Liver (tissue), 9 donors: ENCODE measurements around the gene SLC22A12. TPM values are rescaled to one million over a fixed set of nuclear protein-coding genes. Genes with fewer than 3 reads are reported as not detected.

ENCODE experiments used
- DNase-seq: peaks from one replicate; pipeline ENCODE4 v3.0.0-alpha.2; 2017; ENCODE audit warnings: low spot score
- H3K27ac ChIP-seq, 2 donors: one replicate each; pipeline ENCODE4 v1.7.0; 2013; ENCODE audit warnings: inconsistent platforms in 2 of 2, low read length in 2 of 2, control low read depth in 1 of 2, low read depth in 1 of 2, mild to moderate bottlenecking in 1 of 2
- H3K27me3 ChIP-seq, 4 donors: one replicate each; pipeline versions ENCODE4 v1.6.1 to v1.7.0; 2013; ENCODE audit warnings: low read length in 3 of 4, inconsistent platforms in 1 of 4, mild to moderate bottlenecking in 1 of 4, moderate library complexity in 1 of 4; ENCODE audit not compliant: control insufficient read depth in 4 of 4, insufficient read depth in 4 of 4
- H3K36me3 ChIP-seq, 4 donors: one replicate each; pipeline versions ENCODE4 v1.6.1 to v1.7.0; 2013; ENCODE audit warnings: low read length in 3 of 4, mild to moderate bottlenecking in 3 of 4, low read depth in 1 of 4, moderate library complexity in 1 of 4; ENCODE audit not compliant: control insufficient read depth in 4 of 4, insufficient read depth in 3 of 4
- H3K4me1 ChIP-seq, 4 donors: one replicate each; pipeline versions ENCODE4 v1.6.1 to v1.7.0; 2013; ENCODE audit warnings: low read length in 3 of 4, mild to moderate bottlenecking in 3 of 4, moderate library complexity in 1 of 4; ENCODE audit not compliant: control insufficient read depth in 4 of 4, insufficient read depth in 4 of 4
- H3K4me3 ChIP-seq, 3 donors: one replicate each; pipeline versions ENCODE4 v1.6.1 to v1.7.0; 2013; ENCODE audit warnings: low read length in 3 of 3, control low read depth in 1 of 3, low read depth in 1 of 3, mild to moderate bottlenecking in 1 of 3
- H3K9ac ChIP-seq, 2 donors: one replicate each; pipeline ENCODE4 v1.7.0; 2013; ENCODE audit warnings: low read length in 2 of 2, mild to moderate bottlenecking in 2 of 2, moderate library complexity in 2 of 2, control low read depth in 1 of 2, low read depth in 1 of 2
- H3K9me3 ChIP-seq, 4 donors: one replicate each; pipeline versions ENCODE4 v1.6.1 to v1.7.0; 2013; ENCODE audit warnings: low read length in 3 of 4; ENCODE audit not compliant: control insufficient read depth in 4 of 4
- CTCF ChIP-seq: fragments of 150-350 bp; IDR thresholded peaks from 2 replicates; pipeline ENCODE4 v1.5.1; 2017; ENCODE audit warnings: improper control_type of control experiment, low read depth, low read length; ENCODE audit not compliant: missing input control
- FOXA1 ChIP-seq: IDR thresholded peaks from 2 replicates; pipeline ENCODE4 v1.6.1; 2016; ENCODE audit warnings: antibody characterized with exemption
- GABPA ChIP-seq, 2 donors: IDR thresholded peaks in 1 of 2; conservative IDR thresholded peaks in 1 of 2; 2 replicates each; pipeline ENCODE4 v1.6.1; 2016; ENCODE audit warnings: antibody characterized with exemption in 2 of 2, mild to moderate bottlenecking in 1 of 2, moderate library complexity in 1 of 2
- HNF4A ChIP-seq, 2 donors: conservative IDR thresholded peaks; 2 replicates each; pipeline ENCODE4 v1.6.1; 2016; ENCODE audit warnings: antibody characterized with exemption in 2 of 2, mild to moderate bottlenecking in 2 of 2
- JUND ChIP-seq, 2 donors: IDR thresholded peaks; 2 replicates each; pipeline ENCODE4 v1.6.1; 2016; ENCODE audit warnings: antibody characterized with exemption in 2 of 2
- MAX ChIP-seq: IDR thresholded peaks from 2 replicates; pipeline ENCODE4 v1.6.1; 2016; ENCODE audit warnings: antibody characterized with exemption
- REST ChIP-seq: IDR thresholded peaks from 2 replicates; pipeline ENCODE4 v1.6.1; 2016; ENCODE audit warnings: antibody characterized with exemption, mild to moderate bottlenecking
- RXRA ChIP-seq, 2 donors: IDR thresholded peaks; 2 replicates each; pipeline ENCODE4 v1.6.1; 2017 to 2018; ENCODE audit warnings: antibody characterized with exemption in 2 of 2, mild to moderate bottlenecking in 1 of 2
- SP1 ChIP-seq: IDR thresholded peaks from 2 replicates; pipeline ENCODE4 v1.6.1; 2018; ENCODE audit warnings: antibody characterized with exemption, mild to moderate bottlenecking
- YY1 ChIP-seq: IDR thresholded peaks from 2 replicates; pipeline ENCODE4 v1.6.1; 2016; ENCODE audit warnings: antibody characterized with exemption, mild to moderate bottlenecking
- WGBS: extraction: QIAGEN DNeasy Blood & Tissue Kit; methylation state at CpG from one replicate; pipeline ENCODE4 v1.1.7; 2013; 5-methylcytosine and 5-hydroxymethylcytosine counted together
- polyA plus RNA-seq, 2 donors: library from polyadenylated mRNA; stranded (reverse) in 1 of 2; unstranded in 1 of 2; fragments of 200-250 nt in 1 of 2; fragments of >200 nt in 1 of 2; fragmentation: Nextera tagmentation in 1 of 2; extraction: Ambion mirVana in 1 of 2; gene quantifications; one replicate each; pipeline versions ENCODE4 v1.2.1 to v1.2.3, GENCODE V29; 2013 to 2015
- total RNA-seq, 2 donors: library from RNA; depleted of rRNA; stranded (reverse); fragments of >200 nt; gene quantifications; one replicate each; pipeline ENCODE4 v1.2.3, GENCODE V29; 2014
- TF ChIP-seq, protein P1 (sequence below): IDR thresholded peaks from 2 replicates; pipeline ENCODE4 v1.6.1; 2016; ENCODE audit warnings: antibody characterized with exemption
- TF ChIP-seq, protein P2 (sequence below): IDR thresholded peaks from 2 replicates; pipeline ENCODE4 v1.6.1; 2016; ENCODE audit warnings: antibody characterized with exemption
- donor health status: healthy.
- donor health status: healthy.
- donor health status: healthy.
- donor health status: healthy.
- donor health status: healthy.

Gene SLC22A12
- total and polyA plus RNA-seq, 4 donors, result under 0.01 to 0.02 TPM; not detected in 2

DNA sequence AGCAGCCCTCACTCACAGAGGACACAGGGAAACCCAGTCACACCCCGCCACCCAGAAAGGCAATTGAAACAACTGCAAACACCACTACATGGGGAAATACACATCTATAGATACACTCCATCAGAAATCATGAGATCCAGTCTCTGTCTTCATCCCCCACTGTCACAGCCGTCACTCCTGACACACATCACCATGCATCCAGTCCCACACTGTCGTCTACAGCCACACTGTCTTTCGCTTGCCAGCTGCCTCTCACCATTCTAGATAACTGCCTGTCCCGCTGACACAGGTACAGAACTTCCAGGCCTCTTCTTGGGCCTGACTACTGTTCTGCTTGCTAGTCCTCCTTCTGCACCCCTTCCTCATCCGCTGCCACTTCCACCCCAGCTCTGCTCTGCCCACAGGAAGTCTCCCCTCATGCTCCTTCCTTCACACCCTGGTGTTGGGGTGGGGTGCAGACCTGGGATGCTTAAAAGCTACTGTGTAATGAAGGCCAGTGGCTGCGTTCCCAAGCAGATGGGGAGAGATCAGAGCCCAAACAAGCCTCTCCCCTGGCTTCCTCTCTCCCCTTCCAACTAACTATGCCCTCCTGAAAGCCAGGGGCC is 42.6 kb downstream of the SLC22A12 start:
- Histone ChIP-seq H3K4me3 (no peak overlapping the region), H3K27me3 (no peaks in the 10 kb centered on the region), H3K4me1 (no peaks in the 10 kb centered on the region), H3K36me3 (no peaks in the 10 kb centered on the region), H3K27ac (no peak overlapping the region), H3K9ac (no peak overlapping the region), H3K9me3 (no peaks in the 10 kb centered on the region)
- WGBS, result 84% methylated on average over 7 of the region's 7 CpGs
- DNase-seq, result no peak
- TF ChIP-seq REST (no peak), FOXA1 (no peak), RXRA (IDR thresholded peaks at IDR 0.05) (no peak), MAX (no peak), CTCF (no peak), GABPA (IDR thresholded peaks at IDR 0.05 in 1 of 2, conservative IDR thresholded peaks at IDR 0.05 in 1 of 2) (no peak), JUND (IDR thresholded peaks at IDR 0.05) (no peak), YY1 (no peak), HNF4A (conservative IDR thresholded peaks at IDR 0.05) (no peak), SP1 (no peak)
- TF ChIP-seq, protein P1, sequence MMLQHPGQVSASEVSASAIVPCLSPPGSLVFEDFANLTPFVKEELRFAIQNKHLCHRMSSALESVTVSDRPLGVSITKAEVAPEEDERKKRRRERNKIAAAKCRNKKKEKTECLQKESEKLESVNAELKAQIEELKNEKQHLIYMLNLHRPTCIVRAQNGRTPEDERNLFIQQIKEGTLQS, result no peak
- TF ChIP-seq, protein P2, sequence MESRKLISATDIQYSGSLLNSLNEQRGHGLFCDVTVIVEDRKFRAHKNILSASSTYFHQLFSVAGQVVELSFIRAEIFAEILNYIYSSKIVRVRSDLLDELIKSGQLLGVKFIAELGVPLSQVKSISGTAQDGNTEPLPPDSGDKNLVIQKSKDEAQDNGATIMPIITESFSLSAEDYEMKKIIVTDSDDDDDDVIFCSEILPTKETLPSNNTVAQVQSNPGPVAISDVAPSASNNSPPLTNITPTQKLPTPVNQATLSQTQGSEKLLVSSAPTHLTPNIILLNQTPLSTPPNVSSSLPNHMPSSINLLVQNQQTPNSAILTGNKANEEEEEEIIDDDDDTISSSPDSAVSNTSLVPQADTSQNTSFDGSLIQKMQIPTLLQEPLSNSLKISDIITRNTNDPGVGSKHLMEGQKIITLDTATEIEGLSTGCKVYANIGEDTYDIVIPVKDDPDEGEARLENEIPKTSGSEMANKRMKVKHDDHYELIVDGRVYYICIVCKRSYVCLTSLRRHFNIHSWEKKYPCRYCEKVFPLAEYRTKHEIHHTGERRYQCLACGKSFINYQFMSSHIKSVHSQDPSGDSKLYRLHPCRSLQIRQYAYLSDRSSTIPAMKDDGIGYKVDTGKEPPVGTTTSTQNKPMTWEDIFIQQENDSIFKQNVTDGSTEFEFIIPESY, result no peak

- peaks cover 0 to 5% (median 3%) of the 10 kb centered on the region in 4 donors for H3K27me3 ChIP-seq
- no peak for TF ChIP-seq REST
- H3K9ac ChIP-seq, result no peak overlapping the region
- H3K36me3 ChIP-seq, result no peaks in the 10 kb centered on the region
- H3K4me3 ChIP-seq, result no peak overlapping the region
- no peaks in the 10 kb centered on the region for H3K4me1 ChIP-seq
- WGBS, result 51% methylated on average over 15 of the region's 15 CpGs
- H3K27ac ChIP-seq, result no peak overlapping the region
- no peak for DNase-seq
- no peaks in the 10 kb centered on the region for H3K9me3 ChIP-seq
Measured at GRCh38 chr11:64637334-64638017, 46.5 kb downstream of the SLC22A12 start.
